Uterus (tissue), 2 donors: ENCODE data around the gene HECW1.

Experiments
- POLR2A ChIP-seq, 2 donors: fragments of 450-650 bp; IDR thresholded peaks; one replicate each; pipeline ENCODE4 v1.6.1; 2016; ENCODE audit warnings: antibody characterized with exemption in 2 of 2, mild to moderate bottlenecking in 1 of 2, moderate library complexity in 1 of 2
- TF ChIP-seq, protein P1 (sequence below), 4 experiments: fragments of 200-600 bp in 2 of 4; fragments of 450-650 bp in 2 of 4; sonication (generic) in 2 of 4; IDR thresholded peaks; one replicate each; pipeline ENCODE4 v1.5.1; 2016 to 2019; ENCODE audit warnings: antibody characterized with exemption in 4 of 4, mild to moderate bottlenecking in 2 of 4, moderate library complexity in 1 of 4

DNA sequence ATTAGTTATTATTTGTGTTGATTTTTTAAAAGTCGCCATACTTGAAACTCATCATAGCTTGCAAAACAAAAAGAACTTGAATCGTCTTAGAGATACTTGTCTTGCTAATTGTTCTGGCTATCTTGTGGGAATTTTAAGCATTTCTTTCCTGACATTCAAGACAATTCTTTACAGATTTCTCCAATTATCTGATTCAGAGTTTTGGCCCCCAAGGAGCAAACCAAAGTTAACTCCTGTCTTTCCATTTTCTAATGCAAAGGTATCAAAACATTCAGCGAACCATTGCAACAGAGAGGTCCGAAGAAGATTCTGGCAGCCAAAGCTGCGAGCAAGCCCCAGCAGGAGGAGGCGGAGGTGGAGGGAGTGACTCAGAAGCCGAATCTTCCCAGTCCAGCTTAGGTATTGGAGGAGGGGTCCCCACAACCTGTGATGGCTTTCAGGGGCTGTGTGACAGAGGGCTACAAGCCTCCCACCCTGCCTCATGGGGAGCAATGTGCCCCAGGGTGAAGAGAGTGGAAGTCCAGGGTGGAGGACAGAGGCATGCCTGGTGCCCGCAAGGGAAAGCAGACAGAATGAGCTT, 351.0 kb downstream of the HECW1 start:
- TF ChIP-seq, protein P1, sequence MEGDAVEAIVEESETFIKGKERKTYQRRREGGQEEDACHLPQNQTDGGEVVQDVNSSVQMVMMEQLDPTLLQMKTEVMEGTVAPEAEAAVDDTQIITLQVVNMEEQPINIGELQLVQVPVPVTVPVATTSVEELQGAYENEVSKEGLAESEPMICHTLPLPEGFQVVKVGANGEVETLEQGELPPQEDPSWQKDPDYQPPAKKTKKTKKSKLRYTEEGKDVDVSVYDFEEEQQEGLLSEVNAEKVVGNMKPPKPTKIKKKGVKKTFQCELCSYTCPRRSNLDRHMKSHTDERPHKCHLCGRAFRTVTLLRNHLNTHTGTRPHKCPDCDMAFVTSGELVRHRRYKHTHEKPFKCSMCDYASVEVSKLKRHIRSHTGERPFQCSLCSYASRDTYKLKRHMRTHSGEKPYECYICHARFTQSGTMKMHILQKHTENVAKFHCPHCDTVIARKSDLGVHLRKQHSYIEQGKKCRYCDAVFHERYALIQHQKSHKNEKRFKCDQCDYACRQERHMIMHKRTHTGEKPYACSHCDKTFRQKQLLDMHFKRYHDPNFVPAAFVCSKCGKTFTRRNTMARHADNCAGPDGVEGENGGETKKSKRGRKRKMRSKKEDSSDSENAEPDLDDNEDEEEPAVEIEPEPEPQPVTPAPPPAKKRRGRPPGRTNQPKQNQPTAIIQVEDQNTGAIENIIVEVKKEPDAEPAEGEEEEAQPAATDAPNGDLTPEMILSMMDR (IDR thresholded peaks at IDR 0.05): no peak
- TF ChIP-seq POLR2A (IDR thresholded peaks at IDR 0.05): no peak
